Measurements from ENCODE around the gene GNAO1. TPM values are rescaled to one million over a fixed set of nuclear protein-coding genes. Genes with fewer than 3 reads are reported as not detected.

Gene GNAO1
- total RNA-seq, 6 experiments from 2014 or later = 18.2 to 45.1 (median 21.5) TPM

DNA sequence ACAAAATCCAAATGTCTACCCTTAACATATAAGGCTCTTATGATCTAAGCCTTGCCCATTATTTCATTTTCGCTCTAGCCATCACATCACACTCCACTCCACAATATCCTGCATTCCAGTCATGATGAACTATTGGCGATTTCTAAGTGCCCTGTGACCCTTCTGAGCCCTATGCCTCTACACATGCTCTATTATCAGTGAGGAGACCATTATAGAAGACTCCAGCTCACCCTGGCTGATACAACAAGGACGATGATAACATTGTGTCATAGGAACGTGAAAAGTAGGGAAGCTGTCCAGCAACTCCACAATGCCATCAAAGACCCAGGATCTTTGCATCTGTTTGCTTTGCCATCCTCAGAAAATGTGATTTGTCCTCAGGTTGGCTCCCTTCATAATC lies 29.6 kb upstream of the GNAO1 start:
- Histone ChIP-seq H3K27me3 (no peaks in the 10 kb centered on the region), H3K4me3 (no peak overlapping the region), H3K36me3 (no peaks in the 10 kb centered on the region), H3K4me1 (no peaks in the 10 kb centered on the region), H3K27ac (no peak overlapping the region), H3K9me3 (no peaks in the 10 kb centered on the region)
- TF ChIP-seq POLR2A (IDR thresholded peaks at IDR 0.05) = no peak
- TF ChIP-seq, protein P1, sequence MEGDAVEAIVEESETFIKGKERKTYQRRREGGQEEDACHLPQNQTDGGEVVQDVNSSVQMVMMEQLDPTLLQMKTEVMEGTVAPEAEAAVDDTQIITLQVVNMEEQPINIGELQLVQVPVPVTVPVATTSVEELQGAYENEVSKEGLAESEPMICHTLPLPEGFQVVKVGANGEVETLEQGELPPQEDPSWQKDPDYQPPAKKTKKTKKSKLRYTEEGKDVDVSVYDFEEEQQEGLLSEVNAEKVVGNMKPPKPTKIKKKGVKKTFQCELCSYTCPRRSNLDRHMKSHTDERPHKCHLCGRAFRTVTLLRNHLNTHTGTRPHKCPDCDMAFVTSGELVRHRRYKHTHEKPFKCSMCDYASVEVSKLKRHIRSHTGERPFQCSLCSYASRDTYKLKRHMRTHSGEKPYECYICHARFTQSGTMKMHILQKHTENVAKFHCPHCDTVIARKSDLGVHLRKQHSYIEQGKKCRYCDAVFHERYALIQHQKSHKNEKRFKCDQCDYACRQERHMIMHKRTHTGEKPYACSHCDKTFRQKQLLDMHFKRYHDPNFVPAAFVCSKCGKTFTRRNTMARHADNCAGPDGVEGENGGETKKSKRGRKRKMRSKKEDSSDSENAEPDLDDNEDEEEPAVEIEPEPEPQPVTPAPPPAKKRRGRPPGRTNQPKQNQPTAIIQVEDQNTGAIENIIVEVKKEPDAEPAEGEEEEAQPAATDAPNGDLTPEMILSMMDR (IDR thresholded peaks at IDR 0.05) = no peak
- DNase-seq (no peak), ATAC-seq (no peak)
- WGBS (ENCODE audit: insufficient coverage, low coverage, low lambda C conversion rate, missing lambda C conversion rate) = 78% methylated on average over 4 of the region's 4 CpGs
- intact Hi-C loops (cut with DNase I) = no loop called here

DNA sequence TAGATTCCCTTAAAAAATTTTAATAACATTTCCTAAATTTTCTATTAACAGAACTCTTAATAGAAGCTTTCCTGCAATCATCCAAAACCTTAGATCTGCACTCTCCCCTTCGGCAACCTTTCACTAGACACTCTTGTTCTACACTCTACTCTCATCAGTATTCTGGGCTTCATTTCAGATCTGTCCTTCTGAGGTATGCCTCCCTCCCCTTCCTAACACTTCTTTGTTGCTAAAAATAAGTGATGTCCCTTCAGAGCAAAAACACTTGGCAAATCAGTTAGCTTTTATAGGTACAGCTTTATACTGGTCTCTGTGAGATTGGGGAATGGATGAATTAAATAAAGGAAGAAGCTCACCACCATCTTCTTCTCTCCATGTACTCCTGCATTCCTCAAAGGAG lies 28.2 kb upstream of the GNAO1 start:
- DNase-seq (no peak), ATAC-seq (no peak)
- intact Hi-C loops (cut with DNase I) = no loop called here
- Histone ChIP-seq H3K4me3 (no peak overlapping the region), H3K36me3 (no peaks in the 10 kb centered on the region), H3K27ac (no peak overlapping the region), H3K4me1 (no peaks in the 10 kb centered on the region), H3K9me3 (no peaks in the 10 kb centered on the region), H3K27me3 (no peaks in the 10 kb centered on the region)
- TF ChIP-seq, protein P1 (IDR thresholded peaks at IDR 0.05) = no peak
- TF ChIP-seq POLR2A (IDR thresholded peaks at IDR 0.05) = no peak
- WGBS (ENCODE audit: insufficient coverage, low coverage, low lambda C conversion rate, missing lambda C conversion rate) = 67% methylated on average over 1 of the region's 1 CpG

DNA sequence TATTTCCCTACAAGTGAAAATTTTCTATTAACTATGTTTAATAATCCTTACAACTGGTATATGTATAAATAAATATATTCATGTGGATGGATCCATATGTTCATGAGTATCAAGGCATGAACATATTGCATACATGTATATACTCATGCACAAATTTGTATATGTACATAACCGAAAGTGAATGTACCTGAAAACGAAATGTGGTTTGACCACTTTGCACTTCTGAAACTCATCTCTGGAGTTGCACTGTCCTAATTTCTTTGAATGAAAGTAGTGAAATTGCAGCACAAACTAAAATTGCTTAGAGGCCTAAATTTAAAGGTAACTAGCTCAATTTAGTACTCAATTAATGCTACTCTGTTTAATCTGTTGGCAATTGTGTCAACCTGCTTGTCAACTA lies 27.4 kb upstream of the GNAO1 start:
- no peaks in the 10 kb centered on the region for H3K9me3 ChIP-seq
- H3K4me3 ChIP-seq = no peak overlapping the region
- H3K36me3 ChIP-seq = no peaks in the 10 kb centered on the region
- H3K4me1 ChIP-seq = no peaks in the 10 kb centered on the region
- ATAC-seq = no peak
- DNase-seq = no peak
- intact Hi-C loops (cut with DNase I) = no loop called here
- TF ChIP-seq, protein P1 (IDR thresholded peaks at IDR 0.05) = no peak
- TF ChIP-seq POLR2A (IDR thresholded peaks at IDR 0.05) = no peak
- H3K27ac ChIP-seq = no peak overlapping the region
- WGBS (ENCODE audit: insufficient coverage, low coverage, low lambda C conversion rate, missing lambda C conversion rate) = 74% methylated on average over 2 of the region's 2 CpGs
- no peaks in the 10 kb centered on the region for H3K27me3 ChIP-seq

DNA sequence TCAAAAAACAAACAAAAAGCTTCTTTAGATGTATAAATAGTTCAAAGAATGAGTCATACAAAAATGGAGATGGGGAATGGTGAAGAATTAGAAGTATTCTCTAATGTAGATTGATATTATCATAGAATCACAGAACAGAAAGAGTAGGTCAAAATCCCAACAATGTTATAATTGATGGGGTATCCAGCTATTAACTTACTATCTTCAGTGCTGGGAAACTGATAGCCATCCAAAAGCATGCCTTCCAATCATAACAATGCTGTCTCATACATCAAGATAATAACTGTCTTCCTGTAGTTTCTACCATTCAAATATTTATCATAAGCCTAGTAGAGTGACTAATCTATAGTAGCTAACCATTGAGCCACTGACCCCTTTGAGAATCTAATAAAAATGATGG lies 26.7 kb upstream of the GNAO1 start:
- Histone ChIP-seq H3K27me3 (no peaks in the 10 kb centered on the region), H3K36me3 (no peaks in the 10 kb centered on the region), H3K4me1 (no peaks in the 10 kb centered on the region), H3K9me3 (no peaks in the 10 kb centered on the region), H3K4me3 (no peak overlapping the region), H3K27ac (no peak overlapping the region)
- no peak for ATAC-seq
- no peak for TF ChIP-seq POLR2A (IDR thresholded peaks at IDR 0.05)
- TF ChIP-seq, protein P1 (IDR thresholded peaks at IDR 0.05) = no peak
- intact Hi-C loops (cut with DNase I) = no loop called here
- no peak for DNase-seq

DNA sequence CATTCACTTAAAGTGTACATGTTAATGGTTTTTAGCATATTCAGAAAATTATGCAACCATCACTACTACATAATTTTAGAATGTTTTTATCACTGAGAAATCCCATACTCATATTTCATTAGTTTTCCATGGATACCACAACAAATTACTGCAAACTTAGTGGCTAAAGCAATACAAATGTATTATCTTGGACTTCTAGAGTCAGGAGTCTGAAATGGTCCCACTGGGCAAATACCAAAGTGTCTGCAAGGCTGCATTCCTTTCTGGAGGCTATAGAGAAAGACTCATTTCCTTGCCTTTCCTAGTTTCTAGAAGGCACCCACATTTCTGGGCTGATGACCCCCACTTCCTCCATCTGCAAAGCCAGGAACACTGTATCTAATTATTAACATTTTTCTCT lies 16.9 kb upstream of the GNAO1 start:
- H3K4me1 ChIP-seq = no peaks in the 10 kb centered on the region
- H3K36me3 ChIP-seq = no peaks in the 10 kb centered on the region
- no peak overlapping the region for H3K27ac ChIP-seq
- H3K27me3 ChIP-seq = no peaks in the 10 kb centered on the region
- intact Hi-C loops (cut with DNase I) = no loop called here
- no peak for DNase-seq
- H3K9me3 ChIP-seq = no peaks in the 10 kb centered on the region
- TF ChIP-seq POLR2A (IDR thresholded peaks at IDR 0.05) = no peak
- TF ChIP-seq, protein P1 (IDR thresholded peaks at IDR 0.05) = no peak
- no peak for ATAC-seq
- H3K4me3 ChIP-seq = no peak overlapping the region
